Glutamatergic neuron (in vitro differentiated cells): ENCODE measurements around the gene SLC48A1. TPM values are rescaled to one million over a fixed set of nuclear protein-coding genes. Genes with fewer than 3 reads are reported as not detected.

Experiments
- DNase-seq: peaks from one replicate; pipeline ENCODE4 v3.0.0; 2022
- H3K27ac Mint-ChIP-seq: one replicate; pipeline ENCODE4 v1.8.0; 2020; ENCODE audit warnings: mild to moderate bottlenecking, mixed read lengths, inconsistent platforms; ENCODE audit not compliant: unreplicated experiment
- H3K27me3 Mint-ChIP-seq: one replicate; pipeline ENCODE4 v1.8.0; 2020; ENCODE audit warnings: mild to moderate bottlenecking, moderate library complexity, mixed read lengths, inconsistent platforms; ENCODE audit not compliant: unreplicated experiment
- H3K36me3 Mint-ChIP-seq: one replicate; pipeline ENCODE4 v1.8.0; 2020; ENCODE audit warnings: mild to moderate bottlenecking, mixed read lengths, inconsistent platforms; ENCODE audit not compliant: unreplicated experiment
- H3K4me1 Mint-ChIP-seq: one replicate; pipeline ENCODE4 v1.8.0; 2020; ENCODE audit warnings: mild to moderate bottlenecking, low read depth, mixed read lengths, inconsistent platforms; ENCODE audit not compliant: unreplicated experiment
- H3K4me3 Mint-ChIP-seq: one replicate; pipeline ENCODE4 v1.8.0; 2020; ENCODE audit warnings: mild to moderate bottlenecking, mixed read lengths, inconsistent platforms; ENCODE audit not compliant: unreplicated experiment
- H3K9me3 Mint-ChIP-seq: one replicate; pipeline ENCODE4 v1.8.0; 2020; ENCODE audit warnings: mild to moderate bottlenecking, moderate library complexity, mixed read lengths, inconsistent platforms; ENCODE audit not compliant: unreplicated experiment
- CTCF ChIP-seq: fragments of 200-600 bp; sonication (generic); IDR thresholded peaks from one replicate; pipeline ENCODE4 v1.5.0; 2021; ENCODE audit not compliant: partially characterized antibody, unreplicated experiment
- total RNA-seq: library from RNA; stranded (reverse); fragmentation: NEBNext Ultra II Directional; extraction: Animal tissue kit (Norgen Biotek cat#: 25700); gene quantifications from one replicate; pipeline ENCODE4 v1.2.1, GENCODE V29; 2021; ENCODE audit not compliant: unreplicated experiment

SLC48A1 gene
- total RNA-seq, 1 donor from 2014 or later, result 15.7 TPM

- Mint-ChIP-seq H3K9me3 (peaks cover 4% of the 10 kb centered on the region), H3K27ac (no peak overlapping the region), H3K36me3 (no peaks in the 10 kb centered on the region), H3K4me3 (no peak overlapping the region), H3K4me1 (no peaks in the 10 kb centered on the region), H3K27me3 (peaks cover 9% of the 10 kb centered on the region)
- DNase-seq, result no peak
- no peak for TF ChIP-seq CTCF
These were observed 24.1 kb upstream of the SLC48A1 start for GRCh38 chr12:47748899-47749298.

GRCh38 chr12:47750229-47750798, 22.7 kb upstream of the SLC48A1 start:
- TF ChIP-seq CTCF, result no peak
- no peak overlapping the region for H3K27ac Mint-ChIP-seq
- H3K4me3 Mint-ChIP-seq, result no peak overlapping the region

GRCh38 chr12:47750916-47751470, 22.0 kb upstream of the SLC48A1 start:
- Mint-ChIP-seq H3K4me3 (no peak overlapping the region), H3K4me1 (no peaks in the 10 kb centered on the region), H3K9me3 (peaks cover 3% of the 10 kb centered on the region), H3K27ac (no peak overlapping the region), H3K36me3 (no peaks in the 10 kb centered on the region), H3K27me3 (peaks cover 2% of the 10 kb centered on the region)
- DNase-seq, result no peak
- TF ChIP-seq CTCF, result no peak

More at GRCh38 chr12:47750229-47750798, 22.7 kb upstream of the SLC48A1 start:
- Mint-ChIP-seq H3K9me3 (peaks cover 3% of the 10 kb centered on the region), H3K4me1 (no peaks in the 10 kb centered on the region), H3K36me3 (no peaks in the 10 kb centered on the region), H3K27me3 (peaks cover 2% of the 10 kb centered on the region)
- no peak for DNase-seq

GRCh38 chr12:47751561-47751960, 21.5 kb upstream of the SLC48A1 start:
- no peaks in the 10 kb centered on the region for H3K4me1 Mint-ChIP-seq
- peaks cover 3% of the 10 kb centered on the region for H3K9me3 Mint-ChIP-seq
- no peak overlapping the region for H3K4me3 Mint-ChIP-seq
- peaks cover 2% of the 10 kb centered on the region for H3K27me3 Mint-ChIP-seq
- no peak for DNase-seq
- no peak for TF ChIP-seq CTCF
- no peaks in the 10 kb centered on the region for H3K36me3 Mint-ChIP-seq
- no peak overlapping the region for H3K27ac Mint-ChIP-seq

- H3K9me3 Mint-ChIP-seq, result peaks cover 2% of the 10 kb centered on the region
- no peak overlapping the region for H3K4me3 Mint-ChIP-seq
- H3K27me3 Mint-ChIP-seq, result peaks cover 4% of the 10 kb centered on the region
- H3K27ac Mint-ChIP-seq, result no peak overlapping the region
- no peaks in the 10 kb centered on the region for H3K36me3 Mint-ChIP-seq
- DNase-seq, result no peak
- no peaks in the 10 kb centered on the region for H3K4me1 Mint-ChIP-seq
- no peak for TF ChIP-seq CTCF
These were observed 20.9 kb upstream of the SLC48A1 start for GRCh38 chr12:47752121-47752520.
